Measurements from ENCODE around the gene AMH.

- TF ChIP-seq POLR2A (IDR thresholded peaks at IDR 0.05; ENCODE audit: low read depth, low read length) (no peak), CTCF (conservative IDR thresholded peaks at IDR 0.05; ENCODE audit: low read depth, low read length) (no peak), SMC3 (IDR thresholded peaks at IDR 0.05; ENCODE audit: low read depth, low read length) (no peak), MAFK (IDR thresholded peaks at IDR 0.05; ENCODE audit: low read depth, low read length) (no peak), RFX5 (IDR thresholded peaks at IDR 0.05; ENCODE audit: low read depth, low read length) (no peak), CEBPB (IDR thresholded peaks at IDR 0.05; ENCODE audit: low read depth, low read length) (no peak), FOS (IDR thresholded peaks at IDR 0.05; ENCODE audit: low read depth, low read length) (no peak), USF2 (IDR thresholded peaks at IDR 0.05; ENCODE audit: low read depth, low read length) (no peak), RCOR1 (IDR thresholded peaks at IDR 0.05; ENCODE audit: insufficient replicate concordance, low read length) (no peak), ELK1 (IDR thresholded peaks at IDR 0.05; ENCODE audit: borderline replicate concordance, low read depth, low read length) (no peak), CHD1 (IDR thresholded peaks at IDR 0.05; ENCODE audit: low read depth, low read length) (no peak), MAZ (IDR thresholded peaks at IDR 0.05; ENCODE audit: borderline replicate concordance, low read depth, low read length) (no peak), MXI1 (IDR thresholded peaks at IDR 0.05; ENCODE audit: borderline replicate concordance, low read depth, low read length) (no peak)
Observed at GRCh38 chr19:2275588-2276428, 26.7 kb downstream of the AMH start.

Measured in IMR-90 (cell line).